Gastroesophageal sphincter (tissue), 4 donors: ENCODE measurements around the gene CSRP1. TPM values are rescaled to one million over a fixed set of nuclear protein-coding genes. Genes with fewer than 3 reads are reported as not detected.

Experiments
- ATAC-seq: fragments of 150-250 bp; one replicate; pipeline ENCODE4 v1.9.1; 2016; ENCODE audit warnings: mild to moderate bottlenecking, moderate library complexity
- H3K27ac ChIP-seq, 4 donors: fragments of 200-600 bp; sonication (generic) in 3 of 4; 1 replicate in 3 of 4; 2 replicates in 1 of 4; pipeline ENCODE4 v1.5.1; 2016 to 2019
- H3K27me3 ChIP-seq: fragments of 200-600 bp; sonication (generic); one replicate; pipeline ENCODE4 v1.5.1; 2019
- H3K36me3 ChIP-seq, 2 donors: fragments of 200-600 bp; sonication (generic); one replicate each; pipeline ENCODE4 v1.5.1; 2019; ENCODE audit warnings: control low read depth in 1 of 2
- H3K4me1 ChIP-seq, 3 donors: fragments of 200-600 bp; sonication (generic); 1 replicate in 2 of 3; 2 replicates in 1 of 3; pipeline ENCODE4 v1.5.1; 2016 to 2019; ENCODE audit warnings: control low read depth in 2 of 3
- H3K4me3 ChIP-seq, 2 donors: fragments of 200-600 bp; sonication (generic); one replicate each; pipeline ENCODE4 v1.5.1; 2019; ENCODE audit warnings: mild to moderate bottlenecking in 1 of 2, moderate library complexity in 1 of 2
- H3K9me3 ChIP-seq, 3 donors: fragments of 200-600 bp; sonication (generic); one replicate each; pipeline ENCODE4 v1.5.1; 2017 to 2019; ENCODE audit warnings: control low read depth in 2 of 3
- CTCF ChIP-seq, 4 experiments: fragments of 200-600 bp in 2 of 4; fragments of 450-650 bp in 2 of 4; sonication (generic) in 1 of 4; IDR thresholded peaks; one replicate each; pipeline ENCODE4 v1.5.1; 2017 to 2019; ENCODE audit warnings: antibody characterized with exemption in 4 of 4, mild to moderate bottlenecking in 2 of 4, moderate library complexity in 2 of 4
- EP300 ChIP-seq: sonication (generic); formaldehyde crosslinking; IDR thresholded peaks from one replicate; pipeline ENCODE4 v1.6.1; 2017; ENCODE audit warnings: antibody characterized with exemption, mild to moderate bottlenecking
- POLR2A ChIP-seq, 2 donors: fragments of 450-650 bp; IDR thresholded peaks; one replicate each; pipeline ENCODE4 v1.6.1; 2017; ENCODE audit warnings: antibody characterized with exemption in 2 of 2, mild to moderate bottlenecking in 2 of 2, moderate library complexity in 1 of 2
- POLR2AphosphoS5 ChIP-seq: sonication (generic); formaldehyde crosslinking; IDR thresholded peaks from one replicate; pipeline ENCODE4 v1.6.1; 2017; ENCODE audit warnings: antibody characterized with exemption
- WGBS, 2 donors: methylation state at CpG; one replicate each; pipeline ENCODE4 v1.1.5; 2018; ENCODE audit warnings: low coverage in 1 of 2; 5-methylcytosine and 5-hydroxymethylcytosine counted together
- total RNA-seq, 4 donors: library from RNA; depleted of rRNA; stranded (reverse); fragments of >200 nt; gene quantifications; one replicate each; pipeline ENCODE4 v1.1.0, GENCODE V29; 2016

CSRP1 gene
- total RNA-seq, 4 donors from 2014 or later, result 4,484 to 9,179 (median 5,319) TPM

DNA sequence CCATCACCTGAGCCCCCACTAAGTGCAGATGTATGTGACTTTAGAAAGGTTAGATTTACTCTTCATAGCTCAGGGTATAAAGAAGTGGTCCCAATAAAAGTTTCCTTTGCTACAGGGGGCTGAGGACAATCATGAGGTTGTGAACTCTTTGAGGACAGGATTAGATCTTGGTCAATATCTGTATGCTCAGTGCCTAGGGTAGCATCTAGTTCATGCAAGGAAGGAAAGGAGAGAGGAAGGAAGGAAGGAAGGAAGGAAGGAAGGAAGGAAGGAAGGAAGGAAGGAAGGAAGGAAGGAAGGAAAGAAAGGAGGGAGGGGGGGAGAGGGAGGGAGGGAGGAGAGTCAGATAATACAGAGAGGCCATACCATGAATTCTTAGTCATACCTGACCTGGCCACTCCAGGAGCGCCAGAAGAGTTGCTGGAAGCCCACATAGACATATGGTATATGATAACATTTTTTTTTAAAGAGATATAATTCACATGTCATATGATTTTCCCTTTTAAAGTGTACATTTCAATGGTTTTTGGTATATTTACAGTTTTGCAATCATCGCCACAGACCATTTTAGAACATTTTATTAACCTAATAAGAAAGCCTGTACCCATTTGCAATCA lies 9.7 kb upstream of the CSRP1 start:
- no peaks in the 10 kb centered on the region for H3K9me3 ChIP-seq
- H3K4me1 ChIP-seq, result peaks cover 4 to 21% (median 7%) of the 10 kb centered on the region in 3 donors
- 92 to 98% methylated on average over 2 of the region's 2 CpGs for WGBS, 2 donors
- H3K4me3 ChIP-seq, result no peak overlapping the region
- no peak for TF ChIP-seq CTCF (IDR thresholded peaks at IDR 0.05)
- no peak for TF ChIP-seq POLR2A (IDR thresholded peaks at IDR 0.05)
- TF ChIP-seq POLR2AphosphoS5, result no peak
- H3K36me3 ChIP-seq, result peaks cover 0 to 5% of the 10 kb centered on the region in 2 donors
- no peaks in the 10 kb centered on the region for H3K27me3 ChIP-seq
- ATAC-seq, result no peak
- H3K27ac ChIP-seq, result no peak overlapping the region

DNA sequence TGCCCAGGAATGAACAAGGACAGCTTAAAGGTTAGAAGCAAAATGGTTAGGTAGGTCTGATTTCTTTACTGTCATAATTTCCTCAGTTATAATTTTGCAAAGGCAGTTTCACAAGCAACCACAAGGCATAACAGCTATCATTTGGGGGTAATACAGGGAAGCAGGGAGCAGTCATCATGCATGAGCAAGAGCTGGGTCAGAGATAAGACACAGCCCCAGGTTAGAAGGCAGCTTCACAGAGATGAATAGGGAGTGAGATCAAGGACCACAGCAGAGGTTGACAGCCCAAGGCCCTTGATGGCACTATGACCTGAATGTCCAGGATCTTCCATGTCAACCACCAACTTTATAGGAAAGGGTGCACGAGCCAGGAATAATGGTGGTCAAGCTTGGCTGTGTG lies 9.0 kb upstream of the CSRP1 start:
- no peaks in the 10 kb centered on the region for H3K27me3 ChIP-seq
- WGBS, 2 donors, result 83 to 89% methylated on average over 1 of the region's 1 CpG
- TF ChIP-seq CTCF (IDR thresholded peaks at IDR 0.05) (no peak), POLR2A (IDR thresholded peaks at IDR 0.05) (no peak), POLR2AphosphoS5 (no peak), EP300 (no peak)
- peaks cover 4 to 28% (median 12%) of the 10 kb centered on the region in 3 donors for H3K4me1 ChIP-seq
- no peak overlapping the region for H3K27ac ChIP-seq
- no peak for ATAC-seq
- H3K36me3 ChIP-seq, result peaks cover 0 to 5% of the 10 kb centered on the region in 2 donors
- H3K9me3 ChIP-seq, result no peaks in the 10 kb centered on the region
- no peak overlapping the region for H3K4me3 ChIP-seq

DNA sequence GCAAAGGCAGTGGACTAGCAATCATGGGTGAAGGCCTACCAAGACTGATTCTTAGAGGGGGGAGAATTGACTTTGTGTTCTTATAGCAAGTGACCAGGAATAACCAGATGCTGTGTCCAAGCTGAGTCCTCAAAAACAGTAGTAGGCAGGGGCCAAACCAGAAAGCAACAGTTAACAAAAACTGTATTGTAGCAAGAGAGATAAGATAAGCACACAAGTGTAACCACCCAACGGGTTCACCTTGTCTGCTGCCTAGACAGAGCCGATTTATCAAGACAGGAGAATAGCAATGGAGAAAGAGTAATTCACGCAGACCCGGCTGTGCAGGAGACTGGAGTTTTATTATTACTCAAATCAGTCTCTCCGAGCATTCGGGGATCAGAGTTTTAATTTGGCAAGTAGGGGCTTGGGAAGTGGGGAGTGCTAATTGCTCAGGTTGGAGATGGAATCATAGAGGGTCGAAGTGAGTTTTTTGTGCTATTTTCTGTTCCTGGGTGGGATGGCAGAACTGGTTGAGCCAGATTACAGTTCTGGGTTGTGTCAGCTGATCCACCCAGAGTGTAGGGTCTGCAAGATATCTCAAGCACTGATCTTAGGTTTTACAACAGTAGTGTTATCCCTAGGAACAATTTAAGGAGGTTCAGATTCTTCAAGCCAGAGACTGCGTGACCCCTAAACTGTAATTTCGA lies 8.3 kb upstream of the CSRP1 start:
- Histone ChIP-seq H3K9me3 (no peaks in the 10 kb centered on the region), H3K4me1 (peaks cover 4 to 28% (median 12%) of the 10 kb centered on the region in 3 donors), H3K27ac (no peak overlapping the region), H3K27me3 (no peaks in the 10 kb centered on the region), H3K36me3 (peaks cover 0 to 5% of the 10 kb centered on the region in 2 donors), H3K4me3 (no peak overlapping the region)
- ATAC-seq, result no peak
- TF ChIP-seq POLR2AphosphoS5, result no peak
- no peak for TF ChIP-seq CTCF (IDR thresholded peaks at IDR 0.05)
- TF ChIP-seq POLR2A (IDR thresholded peaks at IDR 0.05), result no peak
- TF ChIP-seq EP300, result no peak
- 85 to 92% methylated on average over 6 to 9 of the region's 9 CpGs for WGBS, 2 donors

DNA sequence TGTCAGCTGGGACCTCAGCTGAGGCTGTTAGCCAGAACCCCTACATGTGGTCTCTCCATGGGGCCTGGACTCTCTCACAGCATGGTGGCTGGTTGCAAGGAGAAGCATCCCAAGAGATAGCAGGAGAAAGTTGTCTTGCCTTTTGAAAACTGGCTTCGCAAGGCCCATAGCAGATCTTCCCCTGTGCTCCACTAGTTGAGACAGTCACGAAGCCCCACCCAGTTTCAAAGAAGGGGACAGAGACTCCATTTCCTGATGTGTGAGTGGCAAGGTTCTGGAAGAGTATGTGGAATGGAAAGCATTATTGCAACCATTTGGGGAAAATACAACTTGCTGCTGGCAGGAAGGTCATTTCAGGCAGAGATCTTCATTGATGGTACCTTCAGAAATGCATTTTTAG lies 7.5 kb upstream of the CSRP1 start:
- ATAC-seq, result no peak
- peaks cover 4 to 32% (median 12%) of the 10 kb centered on the region in 3 donors for H3K4me1 ChIP-seq
- no peaks in the 10 kb centered on the region for H3K27me3 ChIP-seq
- no peak for TF ChIP-seq POLR2A (IDR thresholded peaks at IDR 0.05)
- TF ChIP-seq EP300, result no peak
- TF ChIP-seq POLR2AphosphoS5, result no peak
- no peak for TF ChIP-seq CTCF (IDR thresholded peaks at IDR 0.05)
- peaks cover 0 to 5% of the 10 kb centered on the region in 2 donors for H3K36me3 ChIP-seq
- no peak overlapping the region for H3K4me3 ChIP-seq
- 83% methylated on average over 1 of the region's 2 CpGs; no CpG with 5 or more reads in 1 of the 2 donors for WGBS, 2 donors
- H3K27ac ChIP-seq, result no peak overlapping the region
- H3K9me3 ChIP-seq, result no peaks in the 10 kb centered on the region
